MM.1S (cell line): ENCODE measurements around the gene AFG1L.
"Not testable (repeated sequence)": the region's sequence is repeated elsewhere in the genome, so short reads cannot be mapped to it uniquely, and the experiment has no call there.

Source experiments
- DNase-seq: peaks from one replicate; pipeline ENCODE4 v3.0.0-alpha.2; 2015
- H2AFZ ChIP-seq: fragments of 300-600 bp; sonication (generic); 2 replicates; pipeline ENCODE4 v1.6.0; 2016; ENCODE audit warnings: antibody characterized with exemption, low read length
- H3F3A ChIP-seq: fragments of 300-600 bp; sonication (generic); 2 replicates; pipeline ENCODE4 v1.6.1; 2016; ENCODE audit warnings: mild to moderate bottlenecking, antibody characterized with exemption, low read length, moderate library complexity, mixed read lengths; ENCODE audit not compliant: insufficient read depth
- H3K27ac ChIP-seq: fragments of 300-600 bp; sonication (generic); 2 replicates; pipeline ENCODE4 v1.5.1; 2016; ENCODE audit warnings: mild to moderate bottlenecking, low read length
- H3K27me3 ChIP-seq: fragments of 300-600 bp; sonication (generic); replicated peaks from 2 replicates; pipeline ENCODE4 v1.6.0; 2016; ENCODE audit warnings: low read length; ENCODE audit not compliant: insufficient read depth
- H3K36me3 ChIP-seq: fragments of 300-600 bp; sonication (generic); replicated peaks from 2 replicates; pipeline ENCODE4 v1.6.1; 2016; ENCODE audit warnings: mild to moderate bottlenecking, low read length, mixed read lengths; ENCODE audit not compliant: insufficient read depth
- H3K4me1 ChIP-seq: fragments of 300-600 bp; sonication (generic); 2 replicates; pipeline ENCODE4 v1.6.1; 2016; ENCODE audit warnings: low read length, mixed read lengths
- H3K4me2 ChIP-seq: fragments of 300-600 bp; sonication (generic); 2 replicates; pipeline ENCODE4 v1.6.0; 2016; ENCODE audit warnings: low read depth, low read length
- H3K4me3 ChIP-seq: fragments of 300-600 bp; sonication (generic); 2 replicates; pipeline ENCODE4 v1.5.1; 2016; ENCODE audit warnings: low read length, mixed read lengths
- H3K79me2 ChIP-seq: fragments of 300-600 bp; sonication (generic); 2 replicates; pipeline ENCODE4 v1.6.1; 2016; ENCODE audit warnings: mixed run types, low read length, mixed read lengths
- H3K9ac ChIP-seq: fragments of 300-600 bp; sonication (generic); 2 replicates; pipeline ENCODE4 v1.6.1; 2016; ENCODE audit warnings: low read length, mixed read lengths
- H3K9me2 ChIP-seq: fragments of 300-600 bp; sonication (generic); replicated peaks from 2 replicates; pipeline ENCODE4 v1.6.1; 2016; ENCODE audit warnings: mild to moderate bottlenecking, low read length, mixed read lengths; ENCODE audit not compliant: insufficient read depth
- H3K9me3 ChIP-seq: fragments of 300-600 bp; sonication (generic); replicated peaks from 2 replicates; pipeline ENCODE4 v1.6.1; 2016; ENCODE audit warnings: mild to moderate bottlenecking, low read length, mixed read lengths; ENCODE audit not compliant: insufficient read depth
- H4K20me1 ChIP-seq: fragments of 300-600 bp; sonication (generic); 2 replicates; pipeline ENCODE4 v1.6.1; 2016; ENCODE audit warnings: mild to moderate bottlenecking, low read length, moderate library complexity, mixed read lengths; ENCODE audit not compliant: insufficient read depth
- EZH2 ChIP-seq: fragments of 300-600 bp; sonication (generic); optimal IDR thresholded peaks from 2 replicates; pipeline ENCODE3; 2017; ENCODE audit warnings: low read depth, mild to moderate bottlenecking, antibody characterized with exemption, low read length, mixed read lengths
- EZH2phosphoT487 ChIP-seq: fragments of 300-600 bp; sonication (generic); IDR thresholded peaks from 2 replicates; pipeline ENCODE4 v1.6.1; 2018; ENCODE audit warnings: antibody characterized with exemption, low read length
- TF ChIP-seq, protein P1 (sequence below): fragments of 300-600 bp; sonication (generic); IDR thresholded peaks from 2 replicates; pipeline ENCODE4 v1.5.1; 2016; ENCODE audit warnings: antibody characterized with exemption, low read length, mixed read lengths

Gene AFG1L

DNA sequence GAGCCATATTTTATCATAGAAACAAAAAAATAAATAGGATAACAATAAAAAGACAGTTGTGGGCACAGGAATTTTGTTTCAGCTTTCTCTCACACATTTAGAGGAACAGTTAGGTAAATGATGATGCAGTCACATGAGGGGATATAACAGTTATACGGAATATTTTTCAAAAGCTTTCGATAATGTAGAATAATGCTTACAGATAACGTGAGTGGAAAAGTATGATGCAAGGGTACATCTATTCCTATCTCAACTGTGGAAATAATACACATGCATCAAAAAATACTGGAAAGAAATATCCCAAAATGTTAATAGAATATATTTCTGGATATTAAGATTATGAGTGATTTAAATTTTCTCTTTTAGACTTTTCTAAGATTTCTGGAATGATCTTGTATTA lies 114.0 kb downstream of the AFG1L start:
- Histone ChIP-seq H3K9ac (no peak overlapping the region), H3K27ac (no peak overlapping the region), H3K9me3 (no peaks in the 10 kb centered on the region), H3K36me3 (no peaks in the 10 kb centered on the region), H3K4me2 (no peak overlapping the region), H3F3A (no peaks in the 10 kb centered on the region), H3K79me2 (no peaks in the 10 kb centered on the region), H3K4me3 (no peak overlapping the region), H4K20me1 (no peaks in the 10 kb centered on the region), H2AFZ (no peak overlapping the region), H3K27me3 (no peaks in the 10 kb centered on the region), H3K9me2 (no peaks in the 10 kb centered on the region), H3K4me1 (no peaks in the 10 kb centered on the region)
- no peak for TF ChIP-seq EZH2
- TF ChIP-seq EZH2phosphoT487, result no peak
- TF ChIP-seq, protein P1, sequence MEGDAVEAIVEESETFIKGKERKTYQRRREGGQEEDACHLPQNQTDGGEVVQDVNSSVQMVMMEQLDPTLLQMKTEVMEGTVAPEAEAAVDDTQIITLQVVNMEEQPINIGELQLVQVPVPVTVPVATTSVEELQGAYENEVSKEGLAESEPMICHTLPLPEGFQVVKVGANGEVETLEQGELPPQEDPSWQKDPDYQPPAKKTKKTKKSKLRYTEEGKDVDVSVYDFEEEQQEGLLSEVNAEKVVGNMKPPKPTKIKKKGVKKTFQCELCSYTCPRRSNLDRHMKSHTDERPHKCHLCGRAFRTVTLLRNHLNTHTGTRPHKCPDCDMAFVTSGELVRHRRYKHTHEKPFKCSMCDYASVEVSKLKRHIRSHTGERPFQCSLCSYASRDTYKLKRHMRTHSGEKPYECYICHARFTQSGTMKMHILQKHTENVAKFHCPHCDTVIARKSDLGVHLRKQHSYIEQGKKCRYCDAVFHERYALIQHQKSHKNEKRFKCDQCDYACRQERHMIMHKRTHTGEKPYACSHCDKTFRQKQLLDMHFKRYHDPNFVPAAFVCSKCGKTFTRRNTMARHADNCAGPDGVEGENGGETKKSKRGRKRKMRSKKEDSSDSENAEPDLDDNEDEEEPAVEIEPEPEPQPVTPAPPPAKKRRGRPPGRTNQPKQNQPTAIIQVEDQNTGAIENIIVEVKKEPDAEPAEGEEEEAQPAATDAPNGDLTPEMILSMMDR, result no peak
- DNase-seq, result no peak

DNA sequence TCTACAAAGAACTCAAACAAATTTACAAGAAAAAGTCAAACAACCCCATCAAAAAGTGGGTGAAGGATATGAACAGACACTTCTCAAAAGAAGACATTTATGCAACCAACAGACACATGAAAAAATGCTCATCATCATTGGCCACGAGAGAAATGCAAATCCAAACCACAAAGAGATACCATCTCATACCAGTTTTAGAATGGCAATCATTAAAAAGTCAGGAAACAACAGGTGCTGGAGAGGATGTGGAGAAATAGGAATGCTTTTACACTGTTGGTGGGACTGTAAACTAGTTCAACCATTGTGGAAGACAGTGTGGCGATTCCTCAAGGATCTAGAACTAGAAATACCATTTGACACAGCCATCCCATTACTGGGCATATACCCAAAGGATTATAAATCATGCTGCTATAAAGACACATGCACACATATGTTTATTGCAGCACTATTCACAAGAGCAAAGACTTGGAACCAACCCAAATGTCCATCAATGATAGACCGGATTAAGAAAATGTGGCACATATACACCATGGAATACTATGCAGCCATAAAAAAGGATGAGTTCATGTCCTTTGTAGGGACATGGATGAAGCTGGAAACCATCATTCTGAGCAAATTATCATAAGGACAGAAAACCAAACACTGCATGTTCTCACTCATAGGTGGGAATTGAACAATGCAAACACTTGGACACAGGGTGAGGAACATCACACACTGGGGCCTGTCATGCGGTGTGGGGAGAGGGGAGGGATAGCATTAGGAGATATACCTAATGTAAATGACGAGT lies 121.4 kb downstream of the AFG1L start:
- not testable (repeated sequence) for H3K27ac ChIP-seq, H3K27me3 ChIP-seq, H3K4me2 ChIP-seq, DNase-seq, H3K4me1 ChIP-seq, H3F3A ChIP-seq, H3K9me3 ChIP-seq, H2AFZ ChIP-seq, H3K79me2 ChIP-seq, H3K4me3 ChIP-seq, H4K20me1 ChIP-seq, H3K36me3 ChIP-seq, H3K9me2 ChIP-seq, H3K9ac ChIP-seq

DNA sequence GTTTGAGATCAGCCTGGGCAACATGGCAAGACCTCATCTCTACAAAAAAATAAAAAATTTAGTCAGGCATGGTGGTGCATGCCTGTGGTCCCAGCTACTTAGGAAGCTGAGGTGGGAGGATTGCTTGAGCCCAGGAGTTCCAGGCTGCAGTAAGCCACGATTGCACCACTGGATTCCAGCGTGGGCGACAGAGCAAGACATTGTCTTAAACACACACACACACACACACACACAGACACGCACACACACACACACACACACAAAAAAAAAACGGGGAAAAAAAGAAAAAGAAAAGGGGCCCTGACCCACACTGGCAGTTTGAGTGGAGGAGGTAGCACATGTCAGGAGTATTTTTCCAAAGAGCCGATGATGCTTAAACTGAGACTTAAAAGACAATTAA lies 122.2 kb downstream of the AFG1L start:
- Histone ChIP-seq H3K27me3 (no peaks in the 10 kb centered on the region), H3K27ac (no peak overlapping the region), H3K36me3 (no peaks in the 10 kb centered on the region), H3K4me3 (no peak overlapping the region), H3K4me1 (no peaks in the 10 kb centered on the region), H2AFZ (no peak overlapping the region), H3K9me3 (no peaks in the 10 kb centered on the region), H4K20me1 (no peaks in the 10 kb centered on the region), H3K79me2 (no peaks in the 10 kb centered on the region), H3K9ac (no peak overlapping the region), H3K9me2 (no peaks in the 10 kb centered on the region), H3F3A (no peaks in the 10 kb centered on the region), H3K4me2 (no peak overlapping the region)
- TF ChIP-seq, protein P1, result no peak
- no peak for TF ChIP-seq EZH2
- TF ChIP-seq EZH2phosphoT487, result no peak
- DNase-seq, result no peak

DNA sequence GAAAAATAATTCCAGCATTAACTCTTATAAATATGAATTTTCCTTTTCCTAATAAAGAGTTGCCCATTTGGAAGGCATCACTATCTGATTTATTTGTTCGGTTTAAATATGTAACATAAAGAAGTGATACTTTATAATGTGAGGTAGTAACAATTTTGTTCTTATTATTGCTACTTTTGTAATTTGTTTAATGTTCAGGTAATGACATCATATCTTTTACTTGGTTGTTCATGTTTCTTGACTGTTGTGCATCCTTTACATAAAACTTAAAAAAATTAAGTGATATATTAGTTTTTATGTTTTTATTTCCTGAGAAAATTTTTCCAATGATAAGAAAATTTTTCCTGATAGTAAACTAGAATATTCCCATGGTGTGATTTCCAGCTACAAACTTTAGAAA lies 124.6 kb downstream of the AFG1L start:
- no peak overlapping the region for H3K4me3 ChIP-seq
- no peak overlapping the region for H3K4me2 ChIP-seq
- H2AFZ ChIP-seq, result no peak overlapping the region
- no peak for TF ChIP-seq EZH2phosphoT487
- TF ChIP-seq EZH2, result no peak
- TF ChIP-seq, protein P1, result no peak
- no peak overlapping the region for H3K27ac ChIP-seq
- H4K20me1 ChIP-seq, result no peaks in the 10 kb centered on the region
- no peak overlapping the region for H3K9ac ChIP-seq
- no peaks in the 10 kb centered on the region for H3F3A ChIP-seq
- H3K9me2 ChIP-seq, result no peaks in the 10 kb centered on the region
- H3K79me2 ChIP-seq, result no peaks in the 10 kb centered on the region
- H3K27me3 ChIP-seq, result no peaks in the 10 kb centered on the region
- DNase-seq, result no peak
- no peaks in the 10 kb centered on the region for H3K36me3 ChIP-seq
- H3K4me1 ChIP-seq, result no peaks in the 10 kb centered on the region
- H3K9me3 ChIP-seq, result no peaks in the 10 kb centered on the region
